ENCODE measurements around the gene AKT2. TPM values are rescaled to one million over a fixed set of nuclear protein-coding genes. Genes with fewer than 3 reads are reported as not detected.

AKT2 gene
- polyA plus RNA-seq, 1 donor from 2014 or later, result 131 TPM

- Histone ChIP-seq H4K20me1 (ENCODE audit: insufficient read depth) (no peaks in the 10 kb centered on the region), H3K27ac (ENCODE audit: low read length) (no peak overlapping the region), H3K36me3 (ENCODE audit: insufficient read depth, low read length) (no peaks in the 10 kb centered on the region), H2AFZ (ENCODE audit: low read depth, low read length) (no peak overlapping the region), H3K4me3 (ENCODE audit: low read length) (peak overlapping the region; percentile 89), H3K9ac (ENCODE audit: low read length) (no peak overlapping the region), H3K9me2 (ENCODE audit: insufficient read depth, low read length) (no peaks in the 10 kb centered on the region), H3K4me2 (ENCODE audit: low read length) (no peak overlapping the region), H3F3A (ENCODE audit: insufficient read depth, low read length, poor library complexity, severe bottlenecking) (no peaks in the 10 kb centered on the region), H3K27me3 (ENCODE audit: insufficient read depth, low read depth, low read length) (no peaks in the 10 kb centered on the region), H3K79me2 (replicated peaks; ENCODE audit: insufficient read depth, low read length) (peaks cover 38% of the 10 kb centered on the region), H3K9me3 (ENCODE audit: low read length) (no peaks in the 10 kb centered on the region)
- TF ChIP-seq POLR2AphosphoS5 (IDR thresholded peaks at IDR 0.05), result peak; percentile 31
- no peak for TF ChIP-seq CTCF (IDR thresholded peaks at IDR 0.05; ENCODE audit: poor library complexity, severe bottlenecking)
Observed at GRCh38 chr19:40282920-40283319, 2.2 kb downstream of the AKT2 start.

GRCh38 chr19:40282209-40282580 is 3.0 kb downstream of the AKT2 start:
- no peaks in the 10 kb centered on the region for H3K9me2 ChIP-seq (ENCODE audit: insufficient read depth, low read length)
- no peaks in the 10 kb centered on the region for H3K27me3 ChIP-seq (ENCODE audit: insufficient read depth, low read depth, low read length)
- H4K20me1 ChIP-seq (ENCODE audit: insufficient read depth), result no peaks in the 10 kb centered on the region
- no peak overlapping the region for H3K4me3 ChIP-seq (ENCODE audit: low read length)
- TF ChIP-seq POLR2AphosphoS5 (IDR thresholded peaks at IDR 0.05), result no peak
- peaks cover 38% of the 10 kb centered on the region for H3K79me2 ChIP-seq (replicated peaks; ENCODE audit: insufficient read depth, low read length)
- H3K4me2 ChIP-seq (ENCODE audit: low read length), result no peak overlapping the region
- no peak overlapping the region for H3K9ac ChIP-seq (ENCODE audit: low read length)
- no peaks in the 10 kb centered on the region for H3F3A ChIP-seq (ENCODE audit: insufficient read depth, low read length, poor library complexity, severe bottlenecking)
- H2AFZ ChIP-seq (ENCODE audit: low read depth, low read length), result no peak overlapping the region
- no peaks in the 10 kb centered on the region for H3K9me3 ChIP-seq (ENCODE audit: low read length)
- H3K36me3 ChIP-seq (ENCODE audit: insufficient read depth, low read length), result no peaks in the 10 kb centered on the region
- H3K27ac ChIP-seq (ENCODE audit: low read length), result no peak overlapping the region

- Histone ChIP-seq H3K9me2 (ENCODE audit: insufficient read depth, low read length) (no peaks in the 10 kb centered on the region), H3K27me3 (ENCODE audit: insufficient read depth, low read depth, low read length) (no peaks in the 10 kb centered on the region), H4K20me1 (ENCODE audit: insufficient read depth) (no peaks in the 10 kb centered on the region), H3K79me2 (replicated peaks; ENCODE audit: insufficient read depth, low read length) (peaks cover 38% of the 10 kb centered on the region), H3K4me3 (ENCODE audit: low read length) (no peak overlapping the region), H3K9me3 (ENCODE audit: low read length) (no peaks in the 10 kb centered on the region), H3K36me3 (ENCODE audit: insufficient read depth, low read length) (no peaks in the 10 kb centered on the region), H3F3A (ENCODE audit: insufficient read depth, low read length, poor library complexity, severe bottlenecking) (no peaks in the 10 kb centered on the region), H3K4me2 (ENCODE audit: low read length) (no peak overlapping the region), H2AFZ (ENCODE audit: low read depth, low read length) (no peak overlapping the region), H3K9ac (ENCODE audit: low read length) (no peak overlapping the region), H3K27ac (ENCODE audit: low read length) (no peak overlapping the region)
- no peak for TF ChIP-seq MXI1 (conservative IDR thresholded peaks at IDR 0.05; ENCODE audit: poor library complexity, severe bottlenecking)
- no peak for TF ChIP-seq EZH2 (IDR thresholded peaks at IDR 0.05; ENCODE audit: borderline replicate concordance, insufficient read depth, low read length, poor library complexity, severe bottlenecking)
- TF ChIP-seq REST (IDR thresholded peaks at IDR 0.05; ENCODE audit: borderline replicate concordance), result no peak
- no peak for TF ChIP-seq POLR2AphosphoS5 (IDR thresholded peaks at IDR 0.05)
Observed at GRCh38 chr19:40281381-40282208, 3.5 kb downstream of the AKT2 start.

All from neural cell (in vitro differentiated cells).